Neuronal stem cell (in vitro differentiated cells): ENCODE measurements around the gene ADCK1.

Experiments
- DNase-seq: peaks from one replicate; pipeline ENCODE4 v3.0.0-alpha.2; 2013; ENCODE audit warnings: low spot score
- H2AFZ ChIP-seq: one replicate; pipeline ENCODE4 v1.6.1; 2013; ENCODE audit warnings: mild to moderate bottlenecking, low read length, inconsistent platforms
- H2AK5ac ChIP-seq: 2 replicates; pipeline ENCODE4 v1.6.1; 2013; ENCODE audit warnings: low read depth, mild to moderate bottlenecking, inconsistent platforms, low read length, moderate library complexity, mixed read lengths
- H2BK120ac ChIP-seq: 2 replicates; pipeline ENCODE4 v1.6.1; 2013; ENCODE audit warnings: low read depth, mild to moderate bottlenecking, inconsistent platforms, low read length, moderate library complexity, mixed read lengths
- H2BK12ac ChIP-seq: one replicate; pipeline ENCODE4 v1.6.1; 2013; ENCODE audit warnings: low read length, inconsistent platforms
- H2BK15ac ChIP-seq: 2 replicates; pipeline ENCODE4 v1.6.1; 2013; ENCODE audit warnings: mild to moderate bottlenecking, low read length, inconsistent platforms, mixed read lengths
- H2BK5ac ChIP-seq: one replicate; pipeline ENCODE4 v1.6.1; 2013; ENCODE audit warnings: inconsistent platforms, mild to moderate bottlenecking, low read length, moderate library complexity
- H3K14ac ChIP-seq: one replicate; pipeline ENCODE4 v1.6.1; 2013; ENCODE audit warnings: low read length, inconsistent platforms
- H3K18ac ChIP-seq: 2 replicates; pipeline ENCODE4 v1.6.1; 2013; ENCODE audit warnings: low read length, inconsistent platforms
- H3K23ac ChIP-seq: 2 replicates; pipeline ENCODE4 v1.6.1; 2013; ENCODE audit warnings: low read depth, mild to moderate bottlenecking, mixed read lengths, low read length, inconsistent platforms; ENCODE audit not compliant: poor library complexity
- H3K27ac ChIP-seq: replicated peaks from 3 replicates; pipeline ENCODE4 v1.5.1; 2013; ENCODE audit warnings: low read length, inconsistent platforms
- H3K27me3 ChIP-seq, 3 experiments: 2 replicates each; pipeline ENCODE4 v1.6.1; 2013; ENCODE audit warnings: low read length in 3 of 3, mild to moderate bottlenecking in 2 of 3, inconsistent platforms in 1 of 3, low read depth in 1 of 3, mixed read lengths in 1 of 3, moderate library complexity in 1 of 3; ENCODE audit not compliant: control insufficient read depth in 3 of 3, insufficient read depth in 3 of 3
- H3K36me3 ChIP-seq, 2 donors: replicated peaks in 1 of 2; 2 replicates each; pipeline ENCODE4 v1.6.1; 2013; ENCODE audit warnings: low read length in 2 of 2; ENCODE audit not compliant: control insufficient read depth in 2 of 2, insufficient read depth in 2 of 2
- H3K4ac ChIP-seq: 2 replicates; pipeline ENCODE4 v1.6.1; 2013; ENCODE audit warnings: inconsistent platforms, mild to moderate bottlenecking, low read length, moderate library complexity
- H3K4me1 ChIP-seq, 2 donors: 1 replicate in 1 of 2; 2 replicates in 1 of 2; pipeline ENCODE4 v1.6.1; 2013; ENCODE audit warnings: low read length in 2 of 2, low read depth in 1 of 2; ENCODE audit not compliant: control insufficient read depth in 2 of 2, insufficient read depth in 1 of 2
- H3K4me2 ChIP-seq: one replicate; pipeline ENCODE4 v1.6.1; 2013; ENCODE audit warnings: mild to moderate bottlenecking, low read length, inconsistent platforms; ENCODE audit not compliant: insufficient read depth, poor library complexity, severe bottlenecking
- H3K4me3 ChIP-seq, 2 donors: 2 replicates each; pipeline ENCODE4 v1.5.1; 2013; ENCODE audit warnings: low read length in 2 of 2, mild to moderate bottlenecking in 2 of 2, inconsistent platforms in 1 of 2, moderate library complexity in 1 of 2
- H3K79me1 ChIP-seq: one replicate; pipeline ENCODE4 v1.6.1; 2013; ENCODE audit warnings: low read depth, mild to moderate bottlenecking, inconsistent platforms, low read length, moderate library complexity
- H3K9ac ChIP-seq: one replicate; pipeline ENCODE4 v1.6.1; 2013; ENCODE audit warnings: mild to moderate bottlenecking, low read depth, low read length, inconsistent platforms; ENCODE audit not compliant: poor library complexity
- H3K9me3 ChIP-seq, 2 donors: replicated peaks in 1 of 2; 2 replicates each; pipeline versions ENCODE3 to v1.6.1; 2013; ENCODE audit warnings: low read length in 2 of 2, mild to moderate bottlenecking in 2 of 2, inconsistent platforms in 1 of 2, low read depth in 1 of 2, mixed read lengths in 1 of 2, moderate library complexity in 1 of 2; ENCODE audit not compliant: control insufficient read depth in 2 of 2, insufficient read depth in 1 of 2
- H4K8ac ChIP-seq: one replicate; pipeline ENCODE4 v1.6.1; 2013; ENCODE audit warnings: low read depth, mild to moderate bottlenecking, inconsistent platforms, low read length, moderate library complexity
- H4K91ac ChIP-seq: one replicate; pipeline ENCODE4 v1.6.1; 2013; ENCODE audit warnings: low read length, low read depth, mild to moderate bottlenecking, inconsistent platforms; ENCODE audit not compliant: poor library complexity
- WGBS, 2 donors: extraction: QIAGEN DNeasy Blood & Tissue Kit; methylation state at CpG; one replicate each; pipeline ENCODE4 v1.1.7; 2013; ENCODE audit warnings: missing lambda C conversion rate in 2 of 2, mixed read lengths in 1 of 2; ENCODE audit not compliant: insufficient read length in 2 of 2, insufficient replicate concordance in 1 of 2; ENCODE audit errors: extremely low coverage in 2 of 2; 5-methylcytosine and 5-hydroxymethylcytosine counted together

The ADCK1 gene

DNA sequence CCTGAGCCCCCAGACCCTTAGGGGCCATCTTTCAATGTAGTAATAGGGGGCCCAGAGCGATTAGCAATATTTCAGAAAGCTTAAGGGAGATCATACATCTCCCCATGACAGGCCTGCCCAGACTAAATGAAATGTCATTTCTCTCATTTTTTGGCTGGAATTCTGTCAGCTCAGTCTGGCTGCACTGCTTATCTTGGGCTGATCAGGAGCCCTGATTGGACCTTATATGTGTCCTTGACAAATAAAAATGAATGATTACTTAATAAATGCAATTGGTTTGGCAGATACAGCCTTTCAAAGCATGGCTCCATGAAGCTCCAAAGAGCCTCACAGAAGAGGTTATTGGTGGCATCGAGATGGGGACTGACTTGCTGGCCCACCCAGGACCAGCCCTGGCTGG, 121.9 kb downstream of the ADCK1 start:
- Histone ChIP-seq H3K4me3 (no peak overlapping the region), H2AFZ (no peak overlapping the region), H2BK15ac (no peak overlapping the region), H3K18ac (no peak overlapping the region), H3K9ac (no peak overlapping the region), H3K4ac (no peak overlapping the region), H3K4me2 (no peak overlapping the region), H3K4me1 (peaks cover 0 to 4% of the 10 kb centered on the region in 2 donors), H3K79me1 (no peaks in the 10 kb centered on the region), H3K9me3 (no peaks in the 10 kb centered on the region), H3K27ac (no peak overlapping the region), H3K14ac (no peak overlapping the region), H3K27me3 (no peaks in the 10 kb centered on the region), H4K8ac (no peak overlapping the region), H3K23ac (no peak overlapping the region), H2BK12ac (no peak overlapping the region), H3K36me3 (no peaks in the 10 kb centered on the region), H2BK5ac (no peak overlapping the region), H2BK120ac (no peak overlapping the region), H4K91ac (no peak overlapping the region), H2AK5ac (no peak overlapping the region)
- DNase-seq: no peak
- WGBS, 2 donors: no CpG with 5 or more reads among the region's 2 CpGs

DNA sequence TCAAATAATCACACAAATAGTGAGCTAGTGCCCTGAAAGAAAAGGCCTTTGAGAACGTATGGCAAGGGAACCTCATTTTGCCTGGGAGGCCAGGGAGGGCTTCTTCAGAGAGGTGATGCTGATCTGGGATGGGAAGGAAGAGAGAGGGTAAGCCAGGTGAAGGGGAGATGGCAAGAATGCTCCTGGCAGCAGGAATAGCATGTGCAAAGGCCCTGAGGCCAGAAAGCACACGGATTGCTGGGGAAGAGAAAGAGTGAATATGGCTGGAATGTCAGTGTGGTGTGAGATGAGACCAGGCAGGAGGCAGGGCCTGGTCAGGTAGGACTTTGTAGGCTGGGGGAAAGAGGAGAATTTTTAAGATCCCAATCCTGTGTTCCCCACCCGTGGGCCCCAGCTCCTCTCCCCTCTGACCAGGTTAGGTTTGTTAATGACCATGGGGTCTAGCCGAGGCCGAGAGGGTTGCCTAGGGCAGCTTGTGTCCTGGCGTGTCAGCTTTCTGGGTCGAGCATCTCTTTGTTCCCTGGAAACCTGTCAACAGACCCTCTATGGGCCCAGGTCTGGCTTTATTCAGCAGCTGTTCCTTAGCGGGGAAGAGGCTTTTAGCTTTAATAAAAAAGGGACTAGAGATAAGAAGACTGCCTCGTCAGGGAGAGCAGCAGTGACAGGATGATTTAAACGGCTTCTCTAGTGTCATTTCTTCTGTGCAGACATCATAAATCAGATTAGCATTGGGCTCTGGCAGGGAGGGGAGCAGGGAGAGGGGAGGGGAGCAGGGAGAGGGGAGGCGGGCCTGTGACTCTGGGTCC, 123.4 kb downstream of the ADCK1 start:
- no peaks in the 10 kb centered on the region for H3K79me1 ChIP-seq
- H2AFZ ChIP-seq: peak overlapping the region; percentile 17
- H4K91ac ChIP-seq: no peak overlapping the region
- no peaks in the 10 kb centered on the region for H3K9me3 ChIP-seq
- no peak for DNase-seq
- H3K27me3 ChIP-seq: no peaks in the 10 kb centered on the region
- H4K8ac ChIP-seq: no peak overlapping the region
- no peak overlapping the region for H2BK5ac ChIP-seq
- no peak overlapping the region for H3K4ac ChIP-seq
- WGBS, 2 donors: no CpG with 5 or more reads among the region's 11 CpGs
- no peak overlapping the region for H2BK120ac ChIP-seq
- H3K4me1 ChIP-seq: peaks cover 0 to 4% of the 10 kb centered on the region in 2 donors
- H3K23ac ChIP-seq: no peak overlapping the region
- H2BK12ac ChIP-seq: no peak overlapping the region
- no peak overlapping the region for H3K18ac ChIP-seq
- H3K27ac ChIP-seq: no peak overlapping the region
- H3K9ac ChIP-seq: no peak overlapping the region
- H3K4me3 ChIP-seq: peak overlapping the region in 1 of 2 donors; percentile 53
- H3K36me3 ChIP-seq: no peaks in the 10 kb centered on the region
- no peak overlapping the region for H3K4me2 ChIP-seq
- no peak overlapping the region for H3K14ac ChIP-seq
- H2BK15ac ChIP-seq: no peak overlapping the region
- no peak overlapping the region for H2AK5ac ChIP-seq

GRCh38 chr14:77924141-77924948, 124.4 kb downstream of the ADCK1 start:
- peaks cover 0 to 4% of the 10 kb centered on the region in 2 donors for H3K4me1 ChIP-seq
- H2BK15ac ChIP-seq: no peak overlapping the region
- no peak overlapping the region for H3K9ac ChIP-seq
- no peak overlapping the region for H4K8ac ChIP-seq
- no peak overlapping the region for H3K18ac ChIP-seq
- peak overlapping the region; percentile 26 for H4K91ac ChIP-seq
- no peak for DNase-seq
- no peak overlapping the region for H3K23ac ChIP-seq
- no peaks in the 10 kb centered on the region for H3K36me3 ChIP-seq
- no peak overlapping the region for H2AFZ ChIP-seq
- no peak overlapping the region for H2BK12ac ChIP-seq
- no peak overlapping the region for H3K4me3 ChIP-seq
- no peak overlapping the region for H3K27ac ChIP-seq
- no peak overlapping the region for H2BK5ac ChIP-seq
- no peak overlapping the region for H3K14ac ChIP-seq
- H3K4ac ChIP-seq: no peak overlapping the region
- no CpG with 5 or more reads among the region's 22 CpGs for WGBS, 2 donors
- H3K4me2 ChIP-seq: no peak overlapping the region
- no peak overlapping the region for H2AK5ac ChIP-seq
- no peaks in the 10 kb centered on the region for H3K27me3 ChIP-seq
- H3K9me3 ChIP-seq: no peaks in the 10 kb centered on the region
- no peak overlapping the region for H2BK120ac ChIP-seq
- no peaks in the 10 kb centered on the region for H3K79me1 ChIP-seq

DNA sequence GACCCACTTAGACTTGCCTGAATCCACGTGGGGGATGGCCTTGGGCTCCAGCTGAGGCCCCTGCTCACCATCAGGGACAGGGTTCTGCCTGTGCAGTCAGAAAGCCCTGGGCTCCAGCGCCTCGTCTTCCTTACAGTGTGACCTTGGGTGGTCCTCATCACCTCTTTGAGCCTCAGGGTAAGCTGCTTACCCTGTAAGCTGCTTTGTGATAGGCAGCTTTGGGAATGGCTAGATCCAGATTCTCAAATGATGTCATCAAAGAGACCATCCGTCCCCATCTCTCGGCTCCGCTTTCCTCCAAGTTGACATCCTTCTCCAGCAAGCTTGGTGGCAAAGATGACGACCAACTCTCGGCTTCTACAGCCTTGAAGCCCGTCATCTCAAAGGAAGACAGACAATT, 127.0 kb downstream of the ADCK1 start:
- no peak overlapping the region for H3K27ac ChIP-seq
- no CpG with 5 or more reads among the region's 9 CpGs for WGBS, 2 donors

More for the DNA sequence above, 127.0 kb downstream of the ADCK1 start:
- no peak overlapping the region for H3K4me3 ChIP-seq
- no peaks in the 10 kb centered on the region for H3K79me1 ChIP-seq
- H3K18ac ChIP-seq: no peak overlapping the region
- H3K9ac ChIP-seq: no peak overlapping the region
- no peak overlapping the region for H2AK5ac ChIP-seq
- H2BK12ac ChIP-seq: no peak overlapping the region
- no peak overlapping the region for H2BK5ac ChIP-seq
- no peak overlapping the region for H4K8ac ChIP-seq
- H3K14ac ChIP-seq: no peak overlapping the region
- no peak overlapping the region for H3K4ac ChIP-seq
- H3K9me3 ChIP-seq: no peaks in the 10 kb centered on the region
- no peak overlapping the region for H2BK120ac ChIP-seq
- no peak overlapping the region for H3K4me2 ChIP-seq
- H4K91ac ChIP-seq: no peak overlapping the region
- no peak overlapping the region for H3K23ac ChIP-seq
- peaks cover 0 to 4% of the 10 kb centered on the region in 2 donors for H3K4me1 ChIP-seq
- H2AFZ ChIP-seq: no peak overlapping the region
- H3K36me3 ChIP-seq: no peaks in the 10 kb centered on the region
- DNase-seq: no peak
- no peaks in the 10 kb centered on the region for H3K27me3 ChIP-seq
- no peak overlapping the region for H2BK15ac ChIP-seq
